Measurements from ENCODE around the gene GPR139. TPM values are rescaled to one million over a fixed set of nuclear protein-coding genes. Genes with fewer than 3 reads are reported as not detected.

GPR139 gene
- not detected for polyA plus RNA-seq (2012; ENCODE audit: insufficient read depth, insufficient read length)

- no peak within 1 kb of the TSS for H3K4me3 ChIP-seq (ENCODE audit: low read length)
- no peak for DNase-seq (ENCODE audit: low read depth, low spot score)
Observed at GRCh38 chr16:20073203-20074098, at the start of gene GPR139. TSS of gene GPR139 (minus strand) at chr16:20073890. CDS start at chr16:20073616, 274 bp downstream.

DNA sequence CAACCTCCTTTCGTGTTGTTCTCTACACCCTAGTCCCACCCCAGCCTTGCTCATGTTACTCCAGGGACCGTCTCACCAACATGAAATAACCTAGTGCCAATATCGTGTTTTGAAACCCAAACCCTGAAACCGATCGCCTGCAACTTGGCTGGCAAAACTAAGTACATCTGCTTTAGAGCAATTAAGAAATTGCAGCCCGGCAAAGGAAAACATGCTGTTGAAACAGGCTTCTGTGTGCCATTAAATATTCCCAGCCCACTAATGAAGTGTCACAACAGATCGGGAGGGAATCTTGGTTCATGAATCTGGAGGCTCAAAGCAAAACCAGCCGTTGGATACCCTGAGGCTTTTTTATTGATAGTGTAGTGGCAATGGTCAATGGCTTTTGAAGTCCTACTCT lies 48.3 kb upstream of the GPR139 start:
- DNase-seq (ENCODE audit: low read depth, low spot score): no peak
- H3K4me3 ChIP-seq (ENCODE audit: low read length): no peak overlapping the region

- H3K4me3 ChIP-seq (ENCODE audit: low read length): no peak overlapping the region
- DNase-seq (ENCODE audit: low read depth, low spot score): no peak
Observed at GRCh38 chr16:20114356-20114755, 40.7 kb upstream of the GPR139 start.

DNA sequence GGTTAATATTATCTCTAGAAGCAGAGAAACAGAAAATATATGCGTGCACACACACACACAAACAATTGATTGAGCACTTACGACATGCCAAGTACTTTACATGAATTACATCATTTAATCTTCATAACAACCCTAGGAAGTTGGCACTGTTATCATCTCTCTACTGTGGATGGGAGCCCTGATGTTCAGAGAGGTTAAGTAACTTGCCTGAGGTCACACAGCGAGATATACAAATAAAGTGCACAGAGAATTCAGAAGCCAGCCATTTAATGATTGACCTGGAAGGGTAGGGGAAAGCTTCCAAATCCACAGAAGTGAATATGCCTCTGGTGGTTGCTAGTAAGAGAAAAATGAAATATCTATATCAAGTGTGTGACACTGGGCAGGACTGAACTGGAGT lies 37.5 kb upstream of the GPR139 start:
- DNase-seq (ENCODE audit: low read depth, low spot score): no peak
- H3K4me3 ChIP-seq (ENCODE audit: low read length): no peak overlapping the region

- no peak for DNase-seq (ENCODE audit: low read depth, low spot score)
- no peak overlapping the region for H3K4me3 ChIP-seq (ENCODE audit: low read length)
Observed at GRCh38 chr16:20107083-20107482, 33.4 kb upstream of the GPR139 start.

DNA sequence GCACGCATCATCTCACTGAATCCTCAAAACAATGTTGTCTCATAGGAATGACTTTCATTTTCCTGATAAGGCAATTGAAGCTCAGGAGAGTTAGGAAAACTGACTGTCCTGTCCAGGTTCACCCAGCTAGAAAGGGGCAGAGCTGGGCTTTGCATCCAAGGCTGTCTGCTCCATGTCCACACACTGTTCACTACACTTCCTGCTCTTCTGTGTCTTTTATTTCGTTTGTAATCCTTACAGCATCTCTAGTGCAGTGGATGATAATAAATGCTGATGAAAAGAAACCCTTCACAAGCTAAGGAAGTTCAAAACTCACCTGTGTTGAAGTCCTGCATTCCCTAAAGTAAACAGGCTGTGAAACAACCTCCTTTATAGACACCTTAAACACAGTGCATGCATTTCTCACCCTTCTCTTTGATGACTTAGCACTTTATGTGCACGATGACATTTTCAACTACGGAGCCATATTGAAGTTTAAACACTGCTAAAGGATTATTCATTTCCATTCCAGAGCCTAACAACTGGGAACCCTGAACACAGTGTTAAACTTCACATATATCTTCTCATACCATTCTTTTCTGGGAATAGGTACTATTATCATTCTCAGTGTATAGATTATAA lies 31.0 kb upstream of the GPR139 start:
- DNase-seq (ENCODE audit: low read depth, low spot score): no peak
- H3K4me3 ChIP-seq (ENCODE audit: low read length): no peak overlapping the region

- no peak overlapping the region for H3K4me3 ChIP-seq (ENCODE audit: low read length)
- no peak for DNase-seq (ENCODE audit: low read depth, low spot score)
Observed at GRCh38 chr16:20102521-20102920, 28.8 kb upstream of the GPR139 start.

GRCh38 chr16:20102021-20102420 lies 28.3 kb upstream of the GPR139 start:
- H3K4me3 ChIP-seq (ENCODE audit: low read length): no peak overlapping the region
- no peak for DNase-seq (ENCODE audit: low read depth, low spot score)

- H3K4me3 ChIP-seq (ENCODE audit: low read length): no peak overlapping the region
- no peak for DNase-seq (ENCODE audit: low read depth, low spot score)
Observed at GRCh38 chr16:20099375-20099774, 25.7 kb upstream of the GPR139 start.

- H3K4me3 ChIP-seq (ENCODE audit: low read length): no peak overlapping the region
- no peak for DNase-seq (ENCODE audit: low read depth, low spot score)
Observed at GRCh38 chr16:20094157-20094556, 20.5 kb upstream of the GPR139 start.

- H3K4me3 ChIP-seq (ENCODE audit: low read length): no peak overlapping the region
- DNase-seq (ENCODE audit: low read depth, low spot score): no peak
Observed at GRCh38 chr16:20089246-20089965, 15.7 kb upstream of the GPR139 start.

DNA sequence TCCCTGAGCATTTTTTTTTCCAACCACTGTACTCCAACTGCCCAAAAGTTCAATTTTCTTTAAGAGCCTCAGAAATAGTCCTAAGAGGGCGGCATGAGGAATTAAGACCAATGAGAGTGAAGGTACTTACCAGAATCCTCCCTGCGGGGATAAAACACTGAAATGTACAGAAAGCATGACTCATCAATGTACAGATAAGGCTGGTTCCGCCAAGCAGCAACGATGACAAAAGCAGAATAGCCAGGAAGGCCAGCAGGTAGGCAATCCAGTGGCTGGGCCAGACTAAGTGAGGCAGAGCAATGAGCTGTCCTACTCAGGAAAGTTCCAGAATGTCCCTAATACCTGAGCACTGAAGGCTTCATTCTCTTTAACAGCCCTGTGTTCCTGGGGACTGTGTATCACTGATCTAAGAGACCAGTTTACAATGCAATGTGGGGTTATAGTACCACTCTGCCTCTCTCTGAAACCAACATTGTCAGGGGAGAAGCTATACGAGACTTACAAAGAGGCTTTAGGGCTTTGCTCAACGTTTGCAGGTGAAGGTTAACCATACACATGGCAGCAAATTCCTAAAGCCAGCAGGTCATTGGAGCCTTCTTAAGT lies 11.0 kb upstream of the GPR139 start:
- no peak overlapping the region for H3K4me3 ChIP-seq (ENCODE audit: low read length)
- no peak for DNase-seq (ENCODE audit: low read depth, low spot score)

DNA sequence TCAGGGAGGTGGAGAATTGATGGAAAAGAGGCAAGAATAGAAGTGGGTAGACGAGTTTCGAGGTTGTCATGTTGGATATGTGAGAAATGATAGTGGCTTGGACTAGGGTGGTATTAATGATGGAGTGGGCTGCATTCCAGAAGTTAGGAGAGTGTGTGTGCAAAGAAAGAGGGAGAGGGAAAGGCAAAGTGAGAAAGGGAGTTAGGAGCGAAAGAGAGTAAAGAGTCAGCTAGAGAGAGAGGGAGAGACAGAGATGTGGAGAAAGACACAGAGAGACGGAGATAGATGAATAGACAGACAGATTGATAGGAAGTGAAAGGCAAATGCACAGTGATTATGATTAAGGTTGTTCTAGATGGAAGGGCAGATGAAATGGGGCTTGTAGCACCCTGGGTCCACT lies 5.4 kb upstream of the GPR139 start:
- no peak for DNase-seq (ENCODE audit: low read depth, low spot score)

GRCh38 chr16:20075243-20075642 lies 1.6 kb upstream of the GPR139 start:
- no peak overlapping the region for H3K4me3 ChIP-seq (ENCODE audit: low read length)
- DNase-seq (ENCODE audit: low read depth, low spot score): no peak

More for the DNA sequence above, 5.4 kb upstream of the GPR139 start:
- no peak overlapping the region for H3K4me3 ChIP-seq (ENCODE audit: low read length)

DNA sequence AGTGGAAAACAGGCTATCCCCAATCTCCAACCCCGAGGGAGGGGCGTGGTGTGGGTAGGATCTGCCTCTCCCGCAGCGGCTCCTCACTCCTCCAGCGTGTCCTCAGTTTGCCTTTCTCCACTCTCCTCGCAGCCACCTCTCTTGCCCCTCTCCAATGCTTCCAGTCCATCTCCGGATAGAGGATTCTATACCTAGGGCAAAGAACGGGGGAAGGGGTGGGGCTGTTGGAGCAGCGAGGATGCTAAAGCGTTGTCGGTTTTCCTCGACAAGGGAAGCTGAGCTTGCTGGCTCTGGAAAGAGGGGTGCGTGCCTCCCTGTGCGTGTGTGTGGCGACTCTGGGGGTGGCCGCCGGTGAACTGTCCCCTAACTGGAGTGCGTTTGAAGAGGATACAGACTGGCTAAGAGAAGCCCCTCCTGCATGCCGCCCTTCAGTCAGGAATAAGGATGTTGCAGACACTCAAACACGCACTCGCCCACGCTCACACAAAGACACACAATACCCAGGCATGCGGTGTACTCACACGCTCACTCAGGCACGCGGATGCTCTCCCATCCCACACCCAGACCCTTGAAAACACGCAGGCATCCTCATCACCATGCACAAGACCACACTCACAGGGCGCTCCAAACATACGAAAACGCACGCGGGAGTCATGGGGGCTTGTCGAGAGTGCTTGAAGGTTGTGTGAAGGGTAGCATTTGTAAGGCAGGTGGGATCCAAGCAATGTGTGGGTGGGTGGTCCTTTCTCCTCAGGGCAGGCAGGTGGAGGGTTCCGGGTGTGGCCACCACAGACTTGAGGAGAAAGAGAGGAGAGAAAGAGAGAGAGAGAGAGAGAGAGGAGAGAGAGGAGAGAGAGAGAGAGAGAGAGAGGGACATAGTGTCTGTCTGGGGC lies 655 bp upstream of the GPR139 start:
- H3K4me3 ChIP-seq (ENCODE audit: low read length): no peak overlapping the region
- no peak for DNase-seq (ENCODE audit: low read depth, low spot score)

- no peak overlapping the region for H3K4me3 ChIP-seq (ENCODE audit: low read length)
- DNase-seq (ENCODE audit: low read depth, low spot score): no peak
Observed at GRCh38 chr16:20072874-20073202, 852 bp downstream of the GPR139 start.

GRCh38 chr16:20072146-20072873 lies 1.4 kb downstream of the GPR139 start:
- no peak for DNase-seq (ENCODE audit: low read depth, low spot score)

GRCh38 chr16:20064931-20065330 lies 8.8 kb downstream of the GPR139 start:
- no peak overlapping the region for H3K4me3 ChIP-seq (ENCODE audit: low read length)
- DNase-seq (ENCODE audit: low read depth, low spot score): no peak

More at GRCh38 chr16:20072146-20072873, 1.4 kb downstream of the GPR139 start:
- H3K4me3 ChIP-seq (ENCODE audit: low read length): no peak overlapping the region

Measured in Jurkat, Clone E6-1 (cell line).